ENCODE results near the gene MAN1C1. TPM values are rescaled to one million over a fixed set of nuclear protein-coding genes. Genes with fewer than 3 reads are reported as not detected.

Gene MAN1C1
- total and polyA plus RNA-seq, 10 of the 15 experiments (the other 5 are each of a cell fraction or from before 2014, with no cell fraction given): 0.12 to 0.56 (median 0.22) TPM; not detected in 3

DNA sequence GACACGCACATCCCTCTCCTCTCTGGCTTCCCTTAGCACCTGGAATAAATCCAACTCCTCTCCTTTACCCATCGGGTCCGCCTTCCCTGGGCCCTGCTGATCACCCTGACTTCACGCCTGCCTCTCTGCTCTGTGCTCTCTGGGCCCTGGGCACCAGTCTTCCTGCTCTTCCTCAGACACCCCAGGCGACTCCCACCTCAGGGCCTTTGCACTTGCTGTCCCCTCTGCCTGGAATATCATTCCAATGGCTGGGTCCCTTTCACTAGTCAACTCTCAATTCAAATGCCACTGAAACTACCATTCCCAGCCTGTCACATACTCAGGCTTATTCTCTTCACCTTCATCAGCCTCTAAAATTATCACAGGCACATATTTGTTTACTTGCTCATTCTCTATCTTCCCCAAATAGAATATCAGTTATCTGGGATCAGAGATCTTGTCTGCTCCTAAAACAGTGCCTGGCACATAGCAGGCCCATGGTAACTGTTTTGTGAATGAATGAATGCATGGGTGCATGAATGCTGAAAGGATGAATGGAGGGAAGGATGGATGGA, 156.2 kb downstream of the MAN1C1 start:
- ChIA-PET RAD21 (ENCODE audit: unreplicated experiment) (no interaction called here), POLR2A (no interaction called here), CTCF (interaction anchor here (1.4 kb wide), 1 partner anchor 252 kb away, joined by 5 read pairs; no protein-coding TSS in a partner anchor), SMC1A (ENCODE audit: uncharacterized antibody, unreplicated experiment) (no interaction called here)
- H4K20me1 ChIP-seq (ENCODE audit: control insufficient read depth, insufficient read depth): no peaks in the 10 kb centered on the region
- no peak overlapping the region for H3K27ac ChIP-seq (ENCODE audit: control insufficient read depth, insufficient read depth)
- BruUV-seq (replicated peaks): no TSS peak
- no peaks in the 10 kb centered on the region for H3K9me3 ChIP-seq (replicated peaks; ENCODE audit: control insufficient read depth, insufficient read depth, low read length)
- DNase-seq (ENCODE audit: low read depth, low spot score): no peak
- H3K4me3 ChIP-seq: no peak overlapping the region
- H3K4me1 ChIP-seq (ENCODE audit: control insufficient read depth, insufficient read depth, low read length): peaks cover 13% of the 10 kb centered on the region
- H3K27me3 ChIP-seq (replicated peaks in 1 of 2; ENCODE audit: control insufficient read depth in 2 of 2, insufficient read depth in 2 of 2, low read length in 1 of 2): peaks cover 2 to 5% of the 10 kb centered on the region in 2 experiments; a peak in 1 of 4 replicates
- no peak for ATAC-seq
- in situ Hi-C loops (cut with MboI) (no loop called here), intact Hi-C loops (cut with micrococcal nuclease; ENCODE audit: unreplicated experiment) (no loop called here)
- FAIRE-seq: no peak
- H3K36me3 ChIP-seq (ENCODE audit: control insufficient read depth in 2 of 2, insufficient read depth in 2 of 2, low read length in 1 of 2): no peaks in the 10 kb centered on the region
- 67% methylated on average over 5 of the region's 5 CpGs for WGBS (ENCODE audit: insufficient coverage, insufficient replicate concordance, low lambda C conversion rate, missing lambda C conversion rate)
- no peak overlapping the region for H2AFZ ChIP-seq (ENCODE audit: control insufficient read depth, low read depth, low read length)
- H3K4me2 ChIP-seq (ENCODE audit: control insufficient read depth, insufficient read depth): no peak overlapping the region
- no peaks in the 10 kb centered on the region for H3K79me2 ChIP-seq (ENCODE audit: control insufficient read depth, insufficient read depth, low read length)
- H3K9ac ChIP-seq (ENCODE audit: control insufficient read depth, insufficient read depth, low read length): no peak overlapping the region
- no peak for TF ChIP-seq CREB1 (IDR thresholded peaks at IDR 0.05; ENCODE audit: low read depth)
- TF ChIP-seq NFYA (IDR thresholded peaks at IDR 0.05; ENCODE audit: borderline replicate concordance, low read depth, low read length): no peak
- no peak for TF ChIP-seq SUZ12 (IDR thresholded peaks at IDR 0.05; ENCODE audit: unreplicated experiment)
- no peak for TF ChIP-seq PAX8 (IDR thresholded peaks at IDR 0.05)
- TF ChIP-seq, protein P1, sequence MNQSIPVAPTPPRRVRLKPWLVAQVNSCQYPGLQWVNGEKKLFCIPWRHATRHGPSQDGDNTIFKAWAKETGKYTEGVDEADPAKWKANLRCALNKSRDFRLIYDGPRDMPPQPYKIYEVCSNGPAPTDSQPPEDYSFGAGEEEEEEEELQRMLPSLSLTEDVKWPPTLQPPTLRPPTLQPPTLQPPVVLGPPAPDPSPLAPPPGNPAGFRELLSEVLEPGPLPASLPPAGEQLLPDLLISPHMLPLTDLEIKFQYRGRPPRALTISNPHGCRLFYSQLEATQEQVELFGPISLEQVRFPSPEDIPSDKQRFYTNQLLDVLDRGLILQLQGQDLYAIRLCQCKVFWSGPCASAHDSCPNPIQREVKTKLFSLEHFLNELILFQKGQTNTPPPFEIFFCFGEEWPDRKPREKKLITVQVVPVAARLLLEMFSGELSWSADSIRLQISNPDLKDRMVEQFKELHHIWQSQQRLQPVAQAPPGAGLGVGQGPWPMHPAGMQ (IDR thresholded peaks at IDR 0.05; ENCODE audit: borderline replicate concordance): no peak
- TF ChIP-seq ETV6 (conservative IDR thresholded peaks at IDR 0.05 in 1 of 2, IDR thresholded peaks at IDR 0.05 in 1 of 2; ENCODE audit: borderline replicate concordance in 1 of 2, low read depth in 1 of 2): no peak
- TF ChIP-seq, protein P2, sequence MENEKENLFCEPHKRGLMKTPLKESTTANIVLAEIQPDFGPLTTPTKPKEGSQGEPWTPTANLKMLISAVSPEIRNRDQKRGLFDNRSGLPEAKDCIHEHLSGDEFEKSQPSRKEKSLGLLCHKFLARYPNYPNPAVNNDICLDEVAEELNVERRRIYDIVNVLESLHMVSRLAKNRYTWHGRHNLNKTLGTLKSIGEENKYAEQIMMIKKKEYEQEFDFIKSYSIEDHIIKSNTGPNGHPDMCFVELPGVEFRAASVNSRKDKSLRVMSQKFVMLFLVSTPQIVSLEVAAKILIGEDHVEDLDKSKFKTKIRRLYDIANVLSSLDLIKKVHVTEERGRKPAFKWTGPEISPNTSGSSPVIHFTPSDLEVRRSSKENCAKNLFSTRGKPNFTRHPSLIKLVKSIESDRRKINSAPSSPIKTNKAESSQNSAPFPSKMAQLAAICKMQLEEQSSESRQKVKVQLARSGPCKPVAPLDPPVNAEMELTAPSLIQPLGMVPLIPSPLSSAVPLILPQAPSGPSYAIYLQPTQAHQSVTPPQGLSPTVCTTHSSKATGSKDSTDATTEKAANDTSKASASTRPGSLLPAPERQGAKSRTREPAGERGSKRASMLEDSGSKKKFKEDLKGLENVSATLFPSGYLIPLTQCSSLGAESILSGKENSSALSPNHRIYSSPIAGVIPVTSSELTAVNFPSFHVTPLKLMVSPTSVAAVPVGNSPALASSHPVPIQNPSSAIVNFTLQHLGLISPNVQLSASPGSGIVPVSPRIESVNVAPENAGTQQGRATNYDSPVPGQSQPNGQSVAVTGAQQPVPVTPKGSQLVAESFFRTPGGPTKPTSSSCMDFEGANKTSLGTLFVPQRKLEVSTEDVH (IDR thresholded peaks at IDR 0.05; ENCODE audit: low read depth, partially characterized antibody): no peak
- TF ChIP-seq, protein P3, sequence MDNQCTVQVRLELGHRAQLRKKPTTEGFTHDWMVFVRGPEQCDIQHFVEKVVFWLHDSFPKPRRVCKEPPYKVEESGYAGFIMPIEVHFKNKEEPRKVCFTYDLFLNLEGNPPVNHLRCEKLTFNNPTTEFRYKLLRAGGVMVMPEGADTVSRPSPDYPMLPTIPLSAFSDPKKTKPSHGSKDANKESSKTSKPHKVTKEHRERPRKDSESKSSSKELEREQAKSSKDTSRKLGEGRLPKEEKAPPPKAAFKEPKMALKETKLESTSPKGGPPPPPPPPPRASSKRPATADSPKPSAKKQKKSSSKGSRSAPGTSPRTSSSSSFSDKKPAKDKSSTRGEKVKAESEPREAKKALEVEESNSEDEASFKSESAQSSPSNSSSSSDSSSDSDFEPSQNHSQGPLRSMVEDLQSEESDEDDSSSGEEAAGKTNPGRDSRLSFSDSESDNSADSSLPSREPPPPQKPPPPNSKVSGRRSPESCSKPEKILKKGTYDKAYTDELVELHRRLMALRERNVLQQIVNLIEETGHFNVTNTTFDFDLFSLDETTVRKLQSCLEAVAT (IDR thresholded peaks at IDR 0.05): no peak
- TF ChIP-seq, protein P4, sequence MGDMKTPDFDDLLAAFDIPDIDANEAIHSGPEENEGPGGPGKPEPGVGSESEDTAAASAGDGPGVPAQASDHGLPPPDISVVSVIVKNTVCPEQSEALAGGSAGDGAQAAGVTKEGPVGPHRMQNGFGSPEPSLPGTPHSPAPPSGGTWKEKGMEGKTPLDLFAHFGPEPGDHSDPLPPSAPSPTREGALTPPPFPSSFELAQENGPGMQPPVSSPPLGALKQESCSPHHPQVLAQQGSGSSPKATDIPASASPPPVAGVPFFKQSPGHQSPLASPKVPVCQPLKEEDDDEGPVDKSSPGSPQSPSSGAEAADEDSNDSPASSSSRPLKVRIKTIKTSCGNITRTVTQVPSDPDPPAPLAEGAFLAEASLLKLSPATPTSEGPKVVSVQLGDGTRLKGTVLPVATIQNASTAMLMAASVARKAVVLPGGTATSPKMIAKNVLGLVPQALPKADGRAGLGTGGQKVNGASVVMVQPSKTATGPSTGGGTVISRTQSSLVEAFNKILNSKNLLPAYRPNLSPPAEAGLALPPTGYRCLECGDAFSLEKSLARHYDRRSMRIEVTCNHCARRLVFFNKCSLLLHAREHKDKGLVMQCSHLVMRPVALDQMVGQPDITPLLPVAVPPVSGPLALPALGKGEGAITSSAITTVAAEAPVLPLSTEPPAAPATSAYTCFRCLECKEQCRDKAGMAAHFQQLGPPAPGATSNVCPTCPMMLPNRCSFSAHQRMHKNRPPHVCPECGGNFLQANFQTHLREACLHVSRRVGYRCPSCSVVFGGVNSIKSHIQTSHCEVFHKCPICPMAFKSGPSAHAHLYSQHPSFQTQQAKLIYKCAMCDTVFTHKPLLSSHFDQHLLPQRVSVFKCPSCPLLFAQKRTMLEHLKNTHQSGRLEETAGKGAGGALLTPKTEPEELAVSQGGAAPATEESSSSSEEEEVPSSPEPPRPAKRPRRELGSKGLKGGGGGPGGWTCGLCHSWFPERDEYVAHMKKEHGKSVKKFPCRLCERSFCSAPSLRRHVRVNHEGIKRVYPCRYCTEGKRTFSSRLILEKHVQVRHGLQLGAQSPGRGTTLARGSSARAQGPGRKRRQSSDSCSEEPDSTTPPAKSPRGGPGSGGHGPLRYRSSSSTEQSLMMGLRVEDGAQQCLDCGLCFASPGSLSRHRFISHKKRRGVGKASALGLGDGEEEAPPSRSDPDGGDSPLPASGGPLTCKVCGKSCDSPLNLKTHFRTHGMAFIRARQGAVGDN (IDR thresholded peaks at IDR 0.05): no peak
- TF ChIP-seq, protein P5, sequence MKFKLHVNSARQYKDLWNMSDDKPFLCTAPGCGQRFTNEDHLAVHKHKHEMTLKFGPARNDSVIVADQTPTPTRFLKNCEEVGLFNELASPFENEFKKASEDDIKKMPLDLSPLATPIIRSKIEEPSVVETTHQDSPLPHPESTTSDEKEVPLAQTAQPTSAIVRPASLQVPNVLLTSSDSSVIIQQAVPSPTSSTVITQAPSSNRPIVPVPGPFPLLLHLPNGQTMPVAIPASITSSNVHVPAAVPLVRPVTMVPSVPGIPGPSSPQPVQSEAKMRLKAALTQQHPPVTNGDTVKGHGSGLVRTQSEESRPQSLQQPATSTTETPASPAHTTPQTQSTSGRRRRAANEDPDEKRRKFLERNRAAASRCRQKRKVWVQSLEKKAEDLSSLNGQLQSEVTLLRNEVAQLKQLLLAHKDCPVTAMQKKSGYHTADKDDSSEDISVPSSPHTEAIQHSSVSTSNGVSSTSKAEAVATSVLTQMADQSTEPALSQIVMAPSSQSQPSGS (IDR thresholded peaks at IDR 0.05; ENCODE audit: low read length): no peak
- TF ChIP-seq FOXM1 (IDR thresholded peaks at IDR 0.05; ENCODE audit: low read depth, low read length): no peak
- TF ChIP-seq STAT3 (IDR thresholded peaks at IDR 0.05; ENCODE audit: low read depth, low read length): no peak

Measured in GM12878 (cell line).